ENCODE data around the gene PITPNB. TPM values are rescaled to one million over a fixed set of nuclear protein-coding genes. Genes with fewer than 3 reads are reported as not detected.

The PITPNB gene
- polyA plus RNA-seq (2013, experiment 1 of 2), result 52.5 TPM
- 55.5 TPM for polyA plus RNA-seq (2013, experiment 2 of 2)

DNA sequence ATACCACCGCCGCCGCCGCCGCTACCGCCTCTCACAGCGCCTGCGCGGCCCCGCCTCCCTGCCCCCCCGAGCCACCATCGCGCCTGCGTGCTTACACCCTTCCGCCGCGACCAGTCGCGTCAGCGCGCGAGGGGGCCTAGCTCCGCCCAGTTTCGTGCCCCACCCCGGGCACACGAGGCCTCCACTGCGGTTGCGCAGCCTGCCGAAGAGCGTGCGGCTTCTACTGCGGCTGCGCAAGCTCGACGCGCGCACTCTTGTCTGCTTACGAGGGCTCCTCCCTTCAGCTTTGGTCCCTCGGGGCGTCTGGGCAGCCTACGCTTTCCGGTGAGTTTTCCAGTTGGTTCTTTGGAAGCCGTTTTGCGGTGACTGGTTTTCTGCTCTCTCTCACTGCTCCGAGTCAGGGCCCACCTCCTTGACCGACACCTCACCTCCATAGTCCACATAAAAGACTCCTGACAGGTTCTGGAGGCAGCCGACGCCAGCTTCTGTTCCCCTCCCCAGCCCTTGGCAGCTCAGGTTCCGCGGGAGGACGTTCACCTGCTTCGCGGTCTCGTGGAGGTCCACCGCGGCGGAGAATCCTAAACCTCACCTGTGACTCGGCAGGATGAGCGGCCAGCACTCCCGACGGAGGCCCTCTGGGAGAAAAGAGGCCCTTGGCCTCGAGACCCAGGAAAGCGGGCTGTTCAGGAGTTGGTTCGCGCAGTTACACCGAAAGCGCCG lies at the start of gene PITPNB:
PITPNB (minus strand) TSS at position 35 of the 720 bp plus-strand sequence. CDS start 65 bp downstream, outside the sequence.
- under 1% methylated on average over 68 of the region's 68 CpGs for WGBS
- peak within 1 kb of the TSS; percentile 86 for H3K9ac ChIP-seq (ENCODE audit: low read depth, low read length)
- H3K9me3 ChIP-seq (ENCODE audit: insufficient read depth, low read depth, low read length), result no peaks in the 10 kb centered on the region
- H3K4me3 ChIP-seq (ENCODE audit: low read length), result peak within 1 kb of the TSS; percentile 93
- H3K27ac ChIP-seq (ENCODE audit: low read depth, low read length), result peak within 1 kb of the TSS; percentile 92
- peaks cover 16% of the 10 kb centered on the region for H3K4me1 ChIP-seq (ENCODE audit: insufficient read depth, low read length)
- H3K36me3 ChIP-seq (ENCODE audit: insufficient read depth, low read length), result peaks cover 29% of the 10 kb centered on the region
- no peaks in the 10 kb centered on the region for H3K27me3 ChIP-seq (ENCODE audit: insufficient read depth, low read length)

DNA sequence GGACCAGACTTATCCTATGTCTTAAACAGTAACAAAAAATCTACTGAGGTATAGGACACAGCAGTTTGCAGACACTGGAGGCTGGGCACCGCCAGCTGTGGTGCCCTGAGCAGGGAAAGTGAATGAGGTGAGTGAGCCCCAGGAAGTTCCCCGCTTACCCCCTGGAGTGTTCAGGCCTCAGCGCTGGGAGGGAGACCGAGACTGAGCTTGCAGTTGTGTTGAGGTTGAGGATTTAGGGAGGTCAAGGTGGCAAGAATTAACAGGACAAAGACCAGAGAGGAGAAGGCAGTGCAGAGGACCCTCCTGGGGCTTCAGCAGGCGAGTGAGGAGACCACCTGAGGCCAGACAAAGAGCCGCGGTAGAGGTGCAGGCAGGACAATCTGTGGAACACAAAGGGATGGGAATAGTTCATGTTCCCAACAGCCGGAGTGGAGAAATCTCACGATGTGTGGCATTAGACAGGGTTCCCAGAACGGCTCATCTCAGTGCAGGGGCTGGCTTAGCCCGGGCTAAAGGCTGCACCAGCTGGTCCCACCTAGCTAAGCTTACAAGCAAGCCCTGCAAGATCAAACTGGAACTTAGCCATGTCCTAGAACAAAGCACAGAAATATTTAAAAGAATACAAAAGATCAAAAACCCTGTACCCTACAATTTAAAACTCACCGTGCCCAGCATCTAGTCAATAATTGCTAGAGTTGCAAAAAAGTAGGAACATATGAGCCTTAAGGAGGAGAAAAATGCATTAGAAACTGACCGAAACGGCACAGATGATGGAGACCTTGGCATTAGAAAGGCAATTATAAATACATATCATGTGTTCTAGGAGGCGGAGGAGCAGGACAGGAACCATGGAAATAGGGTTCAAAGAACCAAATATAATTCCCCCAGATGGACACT lies 47.4 kb upstream of the PITPNB start:
- H3K9me3 ChIP-seq (ENCODE audit: insufficient read depth, low read depth, low read length), result peaks cover 8% of the 10 kb centered on the region; the same call in 1 of the 2 replicates

DNA sequence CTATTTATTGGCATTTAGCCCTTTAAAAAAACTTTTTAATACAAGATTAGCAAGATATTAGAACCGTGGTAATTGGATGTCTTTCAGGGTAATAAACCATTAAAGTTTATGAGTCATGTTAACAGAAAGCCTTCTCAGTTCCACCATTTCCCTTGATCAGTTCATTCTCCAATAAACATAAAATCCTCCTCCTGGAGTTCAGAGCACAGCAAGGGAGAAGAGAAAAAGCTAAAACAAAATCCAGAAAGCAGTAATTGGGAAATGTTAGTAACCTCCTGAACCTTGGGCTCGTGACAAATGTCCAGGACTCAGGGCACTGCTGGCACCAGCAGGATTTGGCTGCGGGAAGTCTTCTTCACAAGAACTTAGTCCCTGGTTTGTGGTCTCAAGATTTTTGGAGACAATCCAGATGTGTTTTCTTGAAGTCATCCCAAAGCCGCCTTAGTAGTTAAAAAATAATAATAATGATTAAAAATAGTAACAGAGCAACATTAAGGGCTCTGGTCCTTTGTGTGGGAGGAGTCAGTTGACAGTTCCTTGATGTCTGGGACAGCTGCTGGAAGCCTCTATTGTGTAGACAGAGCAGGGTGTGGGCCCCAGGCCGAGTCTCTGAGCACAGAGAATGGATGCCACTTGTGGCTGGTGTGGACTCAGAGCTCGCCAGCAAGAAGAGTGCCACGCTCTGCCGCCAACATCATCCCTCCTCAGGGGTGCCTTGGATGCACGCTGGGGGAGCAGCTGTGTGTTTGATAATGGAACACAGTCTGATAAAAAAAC lies 43.4 kb upstream of the PITPNB start:
- no peak overlapping the region for H3K27ac ChIP-seq (ENCODE audit: low read depth, low read length)
- no peaks in the 10 kb centered on the region for H3K36me3 ChIP-seq (ENCODE audit: insufficient read depth, low read length)
- no peak overlapping the region for H3K9ac ChIP-seq (ENCODE audit: low read depth, low read length)
- H3K9me3 ChIP-seq (ENCODE audit: insufficient read depth, low read depth, low read length), result no peaks in the 10 kb centered on the region
- 82% methylated on average over 6 of the region's 9 CpGs for WGBS
- peaks cover 24% of the 10 kb centered on the region for H3K4me1 ChIP-seq (ENCODE audit: insufficient read depth, low read length)
- H3K4me3 ChIP-seq (ENCODE audit: low read length), result no peak overlapping the region
- no peaks in the 10 kb centered on the region for H3K27me3 ChIP-seq (ENCODE audit: insufficient read depth, low read length)

More for the DNA sequence above, 47.4 kb upstream of the PITPNB start:
- H3K4me1 ChIP-seq (ENCODE audit: insufficient read depth, low read length), result peaks cover 5% of the 10 kb centered on the region; the same call in 1 of the 2 replicates
- H3K27me3 ChIP-seq (ENCODE audit: insufficient read depth, low read length), result no peaks in the 10 kb centered on the region
- no peak overlapping the region for H3K9ac ChIP-seq (ENCODE audit: low read depth, low read length)
- no peaks in the 10 kb centered on the region for H3K36me3 ChIP-seq (ENCODE audit: insufficient read depth, low read length)
- 84% methylated on average over 15 of the region's 15 CpGs for WGBS
- H3K27ac ChIP-seq (ENCODE audit: low read depth, low read length), result no peak overlapping the region
- no peak overlapping the region for H3K4me3 ChIP-seq (ENCODE audit: low read length)

DNA sequence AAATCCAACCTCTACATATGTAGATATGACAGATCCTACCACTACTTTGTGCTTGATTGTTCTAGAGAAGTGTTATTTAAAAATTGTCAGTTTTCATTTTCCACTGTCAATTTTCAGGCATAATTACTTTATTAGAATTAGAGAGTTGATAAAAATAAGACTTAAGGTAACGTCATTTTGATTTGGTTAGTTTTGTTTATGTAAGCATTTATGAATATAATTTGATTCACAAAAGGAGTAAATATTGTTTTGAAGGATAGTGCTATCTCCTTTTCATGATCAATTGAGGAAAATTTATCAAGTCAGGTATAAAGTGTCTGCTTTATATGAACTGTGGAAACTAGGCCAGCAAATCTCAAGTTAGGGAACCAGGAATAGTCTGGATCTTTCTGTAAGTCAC lies 42.6 kb upstream of the PITPNB start:
- WGBS, result 100% methylated on average over 1 of the region's 1 CpG
- Histone ChIP-seq H3K27ac (ENCODE audit: low read depth, low read length) (no peak overlapping the region), H3K36me3 (ENCODE audit: insufficient read depth, low read length) (no peaks in the 10 kb centered on the region), H3K9ac (ENCODE audit: low read depth, low read length) (no peak overlapping the region), H3K4me3 (ENCODE audit: low read length) (no peak overlapping the region), H3K4me1 (ENCODE audit: insufficient read depth, low read length) (peaks cover 24% of the 10 kb centered on the region), H3K27me3 (ENCODE audit: insufficient read depth, low read length) (no peaks in the 10 kb centered on the region), H3K9me3 (ENCODE audit: insufficient read depth, low read depth, low read length) (no peaks in the 10 kb centered on the region)

DNA sequence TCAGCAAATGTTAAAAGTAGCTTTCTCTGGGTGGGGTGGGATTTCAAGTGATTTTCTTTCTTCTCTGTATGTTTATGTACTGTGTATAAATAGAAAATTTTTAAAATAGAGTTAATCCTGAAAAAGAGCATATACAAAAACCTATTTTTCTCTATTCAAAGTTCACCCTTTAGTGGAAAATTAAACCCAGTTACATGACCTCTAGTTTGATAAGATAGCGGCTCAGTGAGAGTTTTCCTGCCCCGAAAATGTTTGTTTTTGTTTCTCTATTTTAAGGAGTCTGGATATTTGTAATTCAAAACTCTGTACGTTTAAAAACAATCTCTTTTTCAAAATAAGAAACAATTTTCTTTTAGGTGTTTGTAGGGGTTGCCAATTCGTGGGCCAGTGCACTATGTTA lies 42.1 kb upstream of the PITPNB start:
- H3K9ac ChIP-seq (ENCODE audit: low read depth, low read length), result no peak overlapping the region
- no peaks in the 10 kb centered on the region for H3K27me3 ChIP-seq (ENCODE audit: insufficient read depth, low read length)
- 100% methylated on average over 2 of the region's 4 CpGs for WGBS

DNA sequence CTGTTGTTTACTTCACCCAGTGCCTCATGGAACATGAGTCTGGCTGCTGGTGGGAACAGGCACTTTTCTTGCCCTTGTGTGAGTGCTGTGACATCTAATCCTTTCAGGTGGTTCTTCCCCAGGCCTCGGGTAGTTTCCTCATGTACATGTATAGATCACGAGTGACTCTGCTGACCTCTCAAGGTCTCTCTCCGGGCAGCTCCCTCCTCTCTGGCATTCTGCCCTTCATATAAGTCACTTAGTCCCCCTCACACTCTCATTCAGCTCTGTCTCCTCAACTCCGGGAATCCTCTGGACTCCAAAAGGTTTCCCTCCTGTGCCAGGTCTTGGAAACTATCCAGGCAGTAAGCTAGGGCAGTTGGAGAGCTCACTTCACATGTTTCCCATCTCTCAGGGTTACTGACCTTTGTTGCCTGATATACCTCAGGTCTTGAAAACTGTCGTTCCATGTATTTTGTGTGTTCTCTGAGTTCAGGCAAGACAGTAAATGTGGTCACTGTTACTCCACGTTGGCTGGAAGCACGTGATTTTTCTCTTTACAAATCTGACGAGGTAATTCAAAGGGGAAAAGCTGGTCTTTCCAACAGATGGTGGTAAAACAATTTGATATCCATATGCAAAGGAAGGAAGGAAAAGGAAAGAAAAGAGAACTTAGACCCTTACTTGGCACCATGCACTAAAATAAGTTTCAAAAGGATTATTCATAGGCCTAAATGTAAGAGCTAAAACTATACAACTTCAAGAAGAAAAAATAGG lies 40.5 kb upstream of the PITPNB start:
- H3K27ac ChIP-seq (ENCODE audit: low read depth, low read length), result no peak overlapping the region
- H3K27me3 ChIP-seq (ENCODE audit: insufficient read depth, low read length), result no peaks in the 10 kb centered on the region
- H3K36me3 ChIP-seq (ENCODE audit: insufficient read depth, low read length), result no peaks in the 10 kb centered on the region
- H3K9ac ChIP-seq (ENCODE audit: low read depth, low read length), result no peak overlapping the region
- peaks cover 19% of the 10 kb centered on the region for H3K4me1 ChIP-seq (ENCODE audit: insufficient read depth, low read length)
- H3K4me3 ChIP-seq (ENCODE audit: low read length), result no peak overlapping the region
- 73% methylated on average over 8 of the region's 8 CpGs for WGBS
- no peaks in the 10 kb centered on the region for H3K9me3 ChIP-seq (ENCODE audit: insufficient read depth, low read depth, low read length)

More for the DNA sequence above, 42.1 kb upstream of the PITPNB start:
- H3K27ac ChIP-seq (ENCODE audit: low read depth, low read length), result no peak overlapping the region
- H3K36me3 ChIP-seq (ENCODE audit: insufficient read depth, low read length), result no peaks in the 10 kb centered on the region
- H3K4me1 ChIP-seq (ENCODE audit: insufficient read depth, low read length), result peaks cover 21% of the 10 kb centered on the region
- no peaks in the 10 kb centered on the region for H3K9me3 ChIP-seq (ENCODE audit: insufficient read depth, low read depth, low read length)
- no peak overlapping the region for H3K4me3 ChIP-seq (ENCODE audit: low read length)

DNA sequence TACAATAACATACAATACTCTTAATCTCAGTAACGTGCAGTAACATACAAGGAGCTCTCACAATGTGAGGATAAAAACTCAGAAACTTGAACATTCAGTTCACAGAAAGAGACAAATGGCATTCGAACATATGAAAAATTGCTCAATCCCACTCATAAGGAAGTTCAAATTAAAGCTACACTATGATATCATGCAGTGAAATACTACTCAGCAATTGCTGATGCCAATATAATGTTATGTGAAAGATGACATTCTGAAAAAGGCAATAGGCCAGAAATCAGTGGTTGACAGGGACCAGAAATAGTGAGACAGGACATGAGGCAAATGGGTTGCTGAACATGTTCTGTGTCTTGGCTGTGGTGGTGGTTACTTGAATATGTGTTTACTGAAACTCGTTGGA lies 33.7 kb upstream of the PITPNB start:
- H3K27ac ChIP-seq (ENCODE audit: low read depth, low read length), result no peak overlapping the region
- H3K9ac ChIP-seq (ENCODE audit: low read depth, low read length), result no peak overlapping the region
- no peaks in the 10 kb centered on the region for H3K36me3 ChIP-seq (ENCODE audit: insufficient read depth, low read length)
- no peaks in the 10 kb centered on the region for H3K9me3 ChIP-seq (ENCODE audit: insufficient read depth, low read depth, low read length)
- no peaks in the 10 kb centered on the region for H3K4me1 ChIP-seq (ENCODE audit: insufficient read depth, low read length)
- 90% methylated on average over 3 of the region's 3 CpGs for WGBS
- no peaks in the 10 kb centered on the region for H3K27me3 ChIP-seq (ENCODE audit: insufficient read depth, low read length)
- no peak overlapping the region for H3K4me3 ChIP-seq (ENCODE audit: low read length)

DNA sequence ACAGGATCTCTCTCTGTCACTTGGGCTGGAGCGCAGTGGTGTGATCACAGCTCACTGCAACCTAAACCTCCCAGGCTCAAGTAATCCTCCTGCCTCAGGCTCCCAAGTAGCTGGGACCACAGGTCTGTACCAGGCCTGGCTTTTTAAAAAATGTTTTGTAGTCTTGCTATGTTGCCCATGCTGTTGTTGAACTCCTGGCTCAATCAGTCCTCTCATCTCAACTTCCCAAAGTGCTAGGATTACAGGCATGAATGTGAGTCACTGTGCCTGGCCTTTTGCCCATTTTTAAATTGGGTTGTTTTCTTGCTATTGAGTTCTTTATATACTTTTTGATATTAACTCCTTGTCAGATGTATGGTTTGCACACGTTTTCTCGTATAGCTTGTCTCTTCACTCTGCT lies 33.0 kb upstream of the PITPNB start:
- 96% methylated on average over 3 of the region's 3 CpGs for WGBS
- H3K27me3 ChIP-seq (ENCODE audit: insufficient read depth, low read length), result no peaks in the 10 kb centered on the region
- H3K4me3 ChIP-seq (ENCODE audit: low read length), result no peak overlapping the region
- no peak overlapping the region for H3K27ac ChIP-seq (ENCODE audit: low read depth, low read length)
- H3K9me3 ChIP-seq (ENCODE audit: insufficient read depth, low read depth, low read length), result no peaks in the 10 kb centered on the region
- H3K36me3 ChIP-seq (ENCODE audit: insufficient read depth, low read length), result no peaks in the 10 kb centered on the region
- H3K9ac ChIP-seq (ENCODE audit: low read depth, low read length), result no peak overlapping the region
- H3K4me1 ChIP-seq (ENCODE audit: insufficient read depth, low read length), result no peaks in the 10 kb centered on the region

DNA sequence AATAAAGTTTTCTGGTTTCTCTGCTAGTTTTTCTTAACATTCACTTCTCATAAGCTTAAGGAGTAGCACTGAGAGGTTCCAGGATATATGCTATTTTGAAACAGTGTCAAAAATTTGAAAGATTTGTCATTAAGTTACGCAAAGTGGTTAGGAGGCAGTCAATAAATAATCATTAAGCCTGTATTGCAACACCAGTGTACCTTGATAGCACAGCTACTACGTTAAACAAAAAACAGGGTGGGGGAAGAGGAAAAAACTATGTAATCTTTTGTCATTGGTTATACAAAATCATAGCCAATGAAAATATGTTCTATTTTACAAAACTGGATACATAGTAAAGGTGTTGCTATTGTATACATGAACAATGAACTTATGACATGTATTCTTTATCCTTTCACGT lies 30.4 kb upstream of the PITPNB start:
- Histone ChIP-seq H3K27ac (ENCODE audit: low read depth, low read length) (no peak overlapping the region), H3K9me3 (ENCODE audit: insufficient read depth, low read depth, low read length) (no peaks in the 10 kb centered on the region), H3K4me1 (ENCODE audit: insufficient read depth, low read length) (no peaks in the 10 kb centered on the region), H3K27me3 (ENCODE audit: insufficient read depth, low read length) (no peaks in the 10 kb centered on the region), H3K36me3 (ENCODE audit: insufficient read depth, low read length) (no peaks in the 10 kb centered on the region), H3K4me3 (ENCODE audit: low read length) (no peak overlapping the region), H3K9ac (ENCODE audit: low read depth, low read length) (no peak overlapping the region)
- WGBS, result 94% methylated on average over 2 of the region's 3 CpGs

DNA sequence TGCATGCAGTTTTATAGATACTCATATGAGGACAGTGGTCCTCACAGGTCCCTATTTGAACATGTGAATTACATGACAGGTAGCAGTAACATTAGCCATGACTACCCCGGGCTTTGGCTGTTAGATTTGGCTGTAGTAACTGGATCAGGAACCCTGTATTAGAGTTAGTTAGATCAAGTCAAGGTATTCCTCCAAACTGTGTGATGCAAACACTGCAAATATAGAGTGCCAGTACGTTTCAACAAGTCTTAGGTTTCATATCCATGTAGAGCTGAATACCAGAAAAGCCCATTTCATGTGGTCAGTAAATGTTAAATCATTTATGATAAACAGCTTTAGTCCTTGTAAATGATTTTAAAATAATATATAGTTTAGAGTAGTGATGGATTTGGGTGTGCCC lies 29.5 kb upstream of the PITPNB start:
- Histone ChIP-seq H3K27ac (ENCODE audit: low read depth, low read length) (no peak overlapping the region), H3K9ac (ENCODE audit: low read depth, low read length) (no peak overlapping the region), H3K4me1 (ENCODE audit: insufficient read depth, low read length) (no peaks in the 10 kb centered on the region), H3K27me3 (ENCODE audit: insufficient read depth, low read length) (no peaks in the 10 kb centered on the region), H3K4me3 (ENCODE audit: low read length) (no peak overlapping the region), H3K9me3 (ENCODE audit: insufficient read depth, low read depth, low read length) (no peaks in the 10 kb centered on the region), H3K36me3 (ENCODE audit: insufficient read depth, low read length) (no peaks in the 10 kb centered on the region)
- WGBS, result 94% methylated on average over 2 of the region's 2 CpGs

All from HUES64 (cell line).